HG03378 (cell line): ENCODE measurements around the gene SMYD3.

Experiments
- ATAC-seq: cut with Tn5 transposase; IDR thresholded peaks from one replicate; pipeline ENCODE4 v1.9.1; 2021; ENCODE audit warnings: mild to moderate bottlenecking, moderate library complexity; ENCODE audit not compliant: unreplicated experiment

SMYD3 gene

GRCh38 chr1:246417813-246418564, 89.1 kb downstream of the SMYD3 start:
- ATAC-seq: no peak

- no peak for ATAC-seq
Measured at GRCh38 chr1:246417152-246417812, 89.8 kb downstream of the SMYD3 start.

- ATAC-seq: no peak
Measured at GRCh38 chr1:246416261-246416660, 90.8 kb downstream of the SMYD3 start.

- no peak for ATAC-seq
Measured at GRCh38 chr1:246415028-246415427, 92.1 kb downstream of the SMYD3 start.

GRCh38 chr1:246413430-246413829, 93.6 kb downstream of the SMYD3 start:
- ATAC-seq: no peak

GRCh38 chr1:246404078-246404477, 103.0 kb downstream of the SMYD3 start:
- no peak for ATAC-seq

GRCh38 chr1:246398126-246398813, 108.8 kb downstream of the SMYD3 start:
- no peak for ATAC-seq

- ATAC-seq: no peak
Measured at GRCh38 chr1:246397046-246397445, 110.0 kb downstream of the SMYD3 start.

GRCh38 chr1:246396322-246396721, 110.8 kb downstream of the SMYD3 start:
- ATAC-seq: no peak

GRCh38 chr1:246394121-246394520, 113.0 kb downstream of the SMYD3 start:
- no peak for ATAC-seq

GRCh38 chr1:246390855-246391254, 116.2 kb downstream of the SMYD3 start:
- no peak for ATAC-seq

- no peak for ATAC-seq
Measured at GRCh38 chr1:246384616-246385015, 122.5 kb downstream of the SMYD3 start.

- no peak for ATAC-seq
Measured at GRCh38 chr1:246383791-246384190, 123.3 kb downstream of the SMYD3 start.

- no peak for ATAC-seq
Measured at GRCh38 chr1:246383239-246383589, 123.9 kb downstream of the SMYD3 start.

GRCh38 chr1:246382589-246383238, 124.4 kb downstream of the SMYD3 start:
- no peak for ATAC-seq

GRCh38 chr1:246381452-246381851, 125.6 kb downstream of the SMYD3 start:
- ATAC-seq: no peak

- ATAC-seq: no peak
Measured at GRCh38 chr1:246377625-246378153, 129.4 kb downstream of the SMYD3 start.

GRCh38 chr1:246373828-246374569, 133.1 kb downstream of the SMYD3 start:
- no peak for ATAC-seq

GRCh38 chr1:246372559-246372958, 134.5 kb downstream of the SMYD3 start:
- ATAC-seq: no peak

GRCh38 chr1:246367041-246367440, 140.0 kb downstream of the SMYD3 start:
- ATAC-seq: no peak

GRCh38 chr1:246365708-246366107, 141.4 kb downstream of the SMYD3 start:
- ATAC-seq: peak; percentile 63
